K562 (cell line): ENCODE results near the gene ZNF362. TPM values are rescaled to one million over a fixed set of nuclear protein-coding genes. Genes with fewer than 3 reads are reported as not detected.

Experiments used
- FOXM1 ChIP-seq, 2 experiments: fragments of 450-650 bp in 1 of 2; sonication (generic) in 1 of 2; formaldehyde crosslinking in 1 of 2; IDR thresholded peaks; 2 replicates each; pipeline versions ENCODE4 v1.6.1 to v1.9.0; 2017 to 2022; ENCODE audit warnings: low read depth in 2 of 2, mild to moderate bottlenecking in 2 of 2, missing genetic modification reagents in 1 of 2, moderate library complexity in 1 of 2
- ID3 ChIP-seq, 2 experiments: fragments of 250-450 bp in 1 of 2; fragments of 450-650 bp in 1 of 2; sonication (Bioruptor Pico) in 1 of 2; IDR thresholded peaks; 2 replicates each; pipeline versions ENCODE4 v1.6.1 to v1.8.0; 2016 to 2021; ENCODE audit warnings: mild to moderate bottlenecking in 2 of 2, moderate library complexity in 2 of 2, missing compliant biosample characterization in 1 of 2, missing genetic modification characterization in 1 of 2
- KDM4B ChIP-seq, 2 experiments: fragments of 450-650 bp in 1 of 2; sonication (generic) in 1 of 2; IDR thresholded peaks; 2 replicates each; pipeline ENCODE4 v1.6.1; 2016 to 2017; ENCODE audit warnings: borderline replicate concordance in 2 of 2, antibody characterized with exemption in 1 of 2, low read depth in 1 of 2, mild to moderate bottlenecking in 1 of 2
- MAX ChIP-seq: sonication (generic); formaldehyde crosslinking; IDR thresholded peaks from 2 replicates; pipeline ENCODE4 v1.9.0; 2022; ENCODE audit warnings: mild to moderate bottlenecking, missing genetic modification reagents
- NR0B1 ChIP-seq: fragments of 450-650 bp; IDR thresholded peaks from one replicate; pipeline ENCODE4 v1.6.1; 2018; ENCODE audit warnings: mild to moderate bottlenecking, moderate library complexity; ENCODE audit not compliant: partially characterized antibody
- NUFIP1 ChIP-seq: fragments of 450-650 bp; IDR thresholded peaks from 2 replicates; pipeline ENCODE4 v1.6.1; 2018; ENCODE audit not compliant: partially characterized antibody
- POLR2AphosphoS5 ChIP-seq: IDR thresholded peaks from 2 replicates; pipeline ENCODE4 v1.6.1; 2011; ENCODE audit warnings: mild to moderate bottlenecking, low read depth, low read length, moderate library complexity; ENCODE audit not compliant: control insufficient read depth, insufficient read depth
- POLR3A ChIP-seq: IDR thresholded peaks from 2 replicates; pipeline ENCODE4 v1.6.1; 2011; ENCODE audit warnings: borderline replicate concordance, mild to moderate bottlenecking, moderate library complexity; ENCODE audit not compliant: insufficient read length, insufficient read depth; ENCODE audit errors: extremely low read depth
- ZNF175 ChIP-seq: fragments of 200-800 bp; sonication (Bioruptor generic); IDR thresholded peaks from 2 replicates; pipeline ENCODE4 v1.6.1; 2016; ENCODE audit warnings: low read depth, mild to moderate bottlenecking, missing genetic modification characterization, missing compliant biosample characterization
- ZNF277 ChIP-seq: fragments of 250-450 bp; sonication (Bioruptor Pico); IDR thresholded peaks from 2 replicates; pipeline ENCODE4 v1.8.0; 2022; ENCODE audit warnings: inconsistent platforms, mild to moderate bottlenecking, moderate library complexity, borderline replicate concordance
- ZNF3 ChIP-seq: fragments of 250-450 bp; sonication (Bioruptor Pico); IDR thresholded peaks from 2 replicates; pipeline ENCODE4 v1.5.0; 2021; ENCODE audit warnings: mild to moderate bottlenecking, moderate library complexity
- polyA plus RNA-seq, 8 experiments: library from polyadenylated mRNA; depleted of rRNA in 4 of 8; stranded (reverse) in 5 of 8; unstranded in 3 of 8; fragments of >200 nt; fragmentation: Nextera tagmentation in 2 of 8; fragmentation: Illumina TruSeq in 1 of 8; extraction: Ambion mirVana in 2 of 8; extraction: Trizol in 1 of 8; gene quantifications; 2 replicates each; pipeline versions ENCODE4 v1.2.1 to v1.2.3, GENCODE V29; 2011 to 2014; ENCODE audit warnings: inconsistent platforms in 1 of 8, missing spikeins in 1 of 8
- total RNA-seq, 7 experiments: library from RNA; depleted of rRNA in 6 of 7; stranded (reverse); fragments of >200 nt in 6 of 7; fragmentation: Illumina TruSeq in 2 of 7; extraction: Trizol in 2 of 7; gene quantifications; 2 replicates each; pipeline versions ENCODE4 v1.2.1 to v1.2.3, GENCODE V29; 2011 to 2021; ENCODE audit warnings: low replicate concordance in 1 of 7

ZNF362 gene
- total and polyA plus RNA-seq, 9 of the 15 experiments (the other 6 are each of a cell fraction or from before 2014, with no cell fraction given): 0.01 to 1.1 (median 0.35) TPM; not detected in 1

- TF ChIP-seq NR0B1 (no peak), ZNF3 (CRISPR knock-in tag) (no peak), ZNF277 (no peak), FOXM1 (IDR thresholded peaks at IDR 0.05; ENCODE audit: low read depth) (no peak), FOXM1 (CRISPR knock-in tag; IDR thresholded peaks at IDR 0.05; ENCODE audit: low read depth) (no peak), POLR2AphosphoS5 (no peak), POLR3A (no peak), ZNF175 (CRISPR knock-in tag) (no peak), KDM4B (IDR thresholded peaks at IDR 0.05; ENCODE audit: borderline replicate concordance in 2 of 2, low read depth in 1 of 2) (no peak), ID3 (CRISPR knock-in tag; IDR thresholded peaks at IDR 0.05) (no peak), ID3 (tag; IDR thresholded peaks at IDR 0.05) (no peak), NUFIP1 (no peak), MAX (CRISPR knock-in tag) (no peak)
Measured at GRCh38 chr1:33221385-33221758, 34.9 kb upstream of the ZNF362 start (continued).
